ENCODE measurements around the gene TWNK.
"Not testable (repeated sequence)": the region's sequence is repeated elsewhere in the genome, so short reads cannot be mapped to it uniquely, and the experiment has no call there.

The TWNK gene

GRCh38 chr10:101030496-101031127 is 43.3 kb downstream of the TWNK start:
- FAIRE-seq, result no peak
- no peak for DNase-seq (ENCODE audit: low spot score)

GRCh38 chr10:101031128-101031795 is 43.9 kb downstream of the TWNK start, which contains the start of the genes PDZD7 and SFXN3:
Gene PDZD7, minus strand, starts transcription at chr10:101031129. Its CDS starts 910 bp downstream, at chr10:101030219.
Gene SFXN3, plus strand, starts transcription at chr10:101031234. Its CDS starts 3,461 bp downstream, at chr10:101034695.
- peak; percentile 98 for DNase-seq (ENCODE audit: low spot score)
- FAIRE-seq, result peak; percentile 56

DNA sequence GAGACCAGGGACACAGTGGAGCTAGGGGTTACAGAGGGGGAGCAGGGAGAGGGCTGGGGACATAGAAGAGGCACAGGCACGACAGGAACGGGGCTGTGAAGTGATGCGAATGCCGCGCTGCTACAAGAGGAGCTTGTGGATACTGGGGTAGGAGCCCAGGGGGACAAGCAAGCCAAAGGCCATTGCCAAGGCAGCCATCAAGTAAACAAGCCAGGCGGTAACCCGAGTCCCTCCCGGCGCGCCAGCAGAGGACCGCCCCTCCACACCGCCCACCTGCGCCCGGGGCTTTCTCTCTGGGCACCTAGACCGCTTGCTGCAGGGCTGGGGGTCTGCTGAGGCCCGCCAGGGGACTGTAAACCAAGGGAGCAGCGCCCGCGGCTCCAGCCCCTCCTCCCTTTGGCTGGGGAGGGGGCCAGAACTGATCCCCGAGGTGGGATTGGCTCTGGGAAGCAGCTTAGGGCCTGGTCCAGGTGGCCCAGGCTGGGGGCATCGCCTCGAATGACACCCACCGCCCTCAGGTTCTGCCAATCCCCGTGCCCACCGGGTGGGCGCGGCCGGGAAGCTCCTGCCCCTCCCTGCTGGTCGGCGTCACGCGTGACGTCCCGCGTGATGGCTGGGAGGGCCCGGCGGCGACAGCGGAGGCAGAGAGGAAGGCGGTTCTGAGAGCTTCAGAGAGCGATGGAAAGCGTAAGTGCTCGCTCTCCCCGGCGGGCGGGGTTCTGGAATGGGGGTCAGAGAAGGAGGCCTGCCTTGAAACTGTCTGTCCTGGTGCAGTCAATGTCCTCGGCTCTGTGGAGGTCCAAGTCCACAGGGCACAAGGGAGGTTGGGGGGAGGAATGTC is 44.7 kb downstream of the TWNK start:
- DNase-seq (ENCODE audit: low spot score) (peak; percentile 77), FAIRE-seq (peak; percentile 69)

DNA sequence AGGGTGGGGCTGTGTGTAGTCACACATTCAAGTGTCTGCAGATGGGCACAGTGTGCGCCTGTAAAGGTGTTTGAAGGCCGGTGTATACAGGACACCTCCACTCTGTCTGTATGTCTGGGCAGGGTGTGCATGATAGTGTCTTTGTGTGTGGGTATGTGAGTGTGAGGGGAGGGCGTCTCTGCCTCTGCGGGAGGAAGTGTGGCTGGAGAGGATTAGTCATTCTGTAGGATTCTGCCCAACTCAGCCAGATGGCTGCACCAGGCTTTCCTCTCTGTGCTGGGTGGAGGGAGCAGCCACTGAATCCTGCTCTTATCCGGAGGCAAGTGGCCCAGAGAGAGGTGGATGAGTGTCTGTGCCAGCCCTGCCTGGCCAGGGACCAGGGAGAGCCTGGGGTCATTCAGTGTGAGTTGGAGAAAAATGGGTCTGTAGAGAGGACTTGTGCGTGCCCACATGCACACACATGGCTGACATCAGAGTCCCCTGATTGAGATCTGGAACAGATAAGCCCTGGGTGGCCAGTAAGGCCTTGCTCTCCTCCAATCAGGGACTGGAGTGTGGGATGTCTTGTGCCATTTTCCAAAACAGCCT is 45.4 kb downstream of the TWNK start:
- FAIRE-seq (no peak), DNase-seq (ENCODE audit: low spot score) (peak; percentile 83)

- DNase-seq (ENCODE audit: low spot score), result no peak
- FAIRE-seq, result no peak
Observed at GRCh38 chr10:101033276-101033675, 45.9 kb downstream of the TWNK start.

GRCh38 chr10:101034404-101034803 is 47.1 kb downstream of the TWNK start:
- FAIRE-seq; DNase-seq (ENCODE audit: low spot score): not testable (repeated sequence)

GRCh38 chr10:101035314-101035713 is 48.0 kb downstream of the TWNK start:
- DNase-seq (ENCODE audit: low spot score), result no peak
- no peak for FAIRE-seq

- FAIRE-seq, result peak; percentile 37
- no peak for DNase-seq (ENCODE audit: low spot score)
Observed at GRCh38 chr10:101035916-101036702, 48.8 kb downstream of the TWNK start.

GRCh38 chr10:101036726-101037125 is 49.4 kb downstream of the TWNK start:
- DNase-seq (ENCODE audit: low spot score), result no peak

GRCh38 chr10:101038484-101038883 is 51.1 kb downstream of the TWNK start:
- FAIRE-seq, result no peak
- no peak for DNase-seq (ENCODE audit: low spot score)

More at GRCh38 chr10:101036726-101037125, 49.4 kb downstream of the TWNK start:
- no peak for FAIRE-seq

DNA sequence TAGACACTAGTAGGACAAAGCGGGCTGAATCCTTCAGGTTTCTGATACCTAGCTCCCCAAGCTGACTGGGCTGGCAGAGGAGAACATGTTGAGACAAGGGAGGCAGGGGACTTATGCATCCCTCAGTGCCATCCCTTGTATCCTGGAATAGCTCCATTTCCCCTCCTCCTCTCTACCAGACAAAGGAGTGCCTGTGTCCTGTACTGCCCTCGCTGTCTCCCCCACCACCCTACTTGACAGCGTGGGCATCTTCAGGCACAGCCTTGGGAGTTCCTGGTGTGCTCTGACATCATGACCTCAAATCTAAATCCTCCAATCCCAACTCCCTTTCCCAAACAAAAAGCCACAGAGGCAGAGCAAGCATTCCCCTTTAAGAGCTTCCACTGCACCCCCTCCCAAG is 52.7 kb downstream of the TWNK start:
- FAIRE-seq (no peak), DNase-seq (ENCODE audit: low spot score) (no peak)

- FAIRE-seq (no peak), DNase-seq (ENCODE audit: low spot score) (no peak)
Observed at GRCh38 chr10:101040851-101041250, 53.5 kb downstream of the TWNK start.

GRCh38 chr10:101041252-101041761 is 54.0 kb downstream of the TWNK start:
- FAIRE-seq (no peak), DNase-seq (ENCODE audit: low spot score) (peak; percentile 78)

GRCh38 chr10:101042118-101042517 is 54.8 kb downstream of the TWNK start:
- FAIRE-seq (no peak), DNase-seq (ENCODE audit: low spot score) (no peak)

DNA sequence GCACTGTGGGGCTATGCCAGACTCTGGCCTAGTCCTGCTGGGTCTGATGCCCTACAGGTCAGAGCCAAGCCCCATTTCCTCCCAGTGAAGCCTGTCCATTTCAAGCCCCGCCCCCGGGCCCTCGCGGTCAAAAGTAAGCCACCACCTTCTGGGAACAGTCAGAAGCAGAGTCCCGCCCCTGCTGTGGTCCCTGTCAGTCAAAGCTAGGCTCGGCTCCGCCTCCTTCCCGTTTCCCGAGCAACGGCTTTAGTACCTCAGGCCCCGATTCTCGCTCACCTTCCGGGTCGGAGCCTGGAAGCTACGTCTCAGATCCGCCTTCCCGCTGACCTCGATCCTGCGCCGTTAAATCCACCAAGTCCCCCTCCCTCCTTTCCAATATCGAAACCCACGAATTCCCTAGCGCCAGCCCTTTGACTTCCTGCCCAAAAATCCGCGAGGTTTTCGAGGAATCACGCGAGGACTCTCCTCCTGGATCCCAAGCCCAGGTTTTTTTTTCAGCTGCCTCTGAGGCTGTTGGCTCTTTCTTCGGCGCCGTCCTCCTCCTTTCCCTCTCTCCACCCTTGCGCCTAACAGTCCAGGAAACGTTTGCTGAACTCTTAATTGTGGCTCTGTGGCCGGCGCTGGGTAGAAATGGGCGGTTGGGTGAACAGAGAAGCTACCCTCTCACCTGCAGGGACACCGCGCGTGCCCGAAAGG is 55.5 kb downstream of the TWNK start:
- peak; percentile 93 for DNase-seq (ENCODE audit: low spot score)
- FAIRE-seq, result no peak

DNA sequence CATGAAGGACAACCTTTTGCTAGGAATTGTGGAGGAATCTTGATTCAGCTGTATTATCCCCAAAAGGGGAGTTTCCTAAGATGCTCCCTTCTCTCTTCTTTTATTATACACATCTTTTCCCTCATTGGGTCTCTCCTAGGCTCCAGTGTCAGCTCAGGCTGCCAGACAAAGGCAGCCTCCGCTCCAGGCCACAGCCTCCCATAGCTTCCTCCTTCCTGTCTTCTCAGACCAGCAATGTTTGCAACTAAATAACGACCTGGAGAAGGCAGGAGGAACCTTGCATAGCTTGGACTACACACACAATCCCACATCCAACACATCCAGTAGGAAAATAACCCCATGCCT is 56.0 kb downstream of the TWNK start:
- FAIRE-seq (no peak), DNase-seq (ENCODE audit: low spot score) (no peak)
